Duodenal mucosa (tissue), 2 donors: ENCODE data around the gene DYRK2.

ENCODE experiments used
- H3K27ac ChIP-seq: one replicate; pipeline ENCODE4 v1.7.0; 2013; ENCODE audit warnings: low read depth, low read length
- H3K27me3 ChIP-seq, 2 donors: one replicate each; pipeline ENCODE4 v1.7.0; 2013; ENCODE audit warnings: low read length in 2 of 2, control low read depth in 1 of 2; ENCODE audit not compliant: insufficient read depth in 2 of 2, control insufficient read depth in 1 of 2
- H3K36me3 ChIP-seq, 2 donors: one replicate each; pipeline ENCODE4 v1.7.0; 2013; ENCODE audit warnings: low read length in 2 of 2, control low read depth in 1 of 2; ENCODE audit not compliant: insufficient read depth in 2 of 2, control insufficient read depth in 1 of 2
- H3K4me1 ChIP-seq, 2 donors: one replicate each; pipeline ENCODE4 v1.7.0; 2013; ENCODE audit warnings: low read length in 2 of 2, control low read depth in 1 of 2; ENCODE audit not compliant: insufficient read depth in 2 of 2, control insufficient read depth in 1 of 2
- H3K4me3 ChIP-seq, 2 donors: one replicate each; pipeline ENCODE4 v1.7.0; 2013; ENCODE audit warnings: low read length in 2 of 2, low read depth in 1 of 2
- H3K9ac ChIP-seq, 2 donors: one replicate each; pipeline ENCODE4 v1.7.0; 2013; ENCODE audit warnings: low read length in 2 of 2, low read depth in 1 of 2
- H3K9me3 ChIP-seq, 2 donors: one replicate each; pipeline ENCODE4 v1.7.0; 2013; ENCODE audit warnings: low read length in 2 of 2, control low read depth in 1 of 2; ENCODE audit not compliant: control insufficient read depth in 1 of 2

The DYRK2 gene

GRCh38 chr12:67681105-67681778, 32.7 kb downstream of the DYRK2 start:
- H3K27me3 ChIP-seq: no peaks in the 10 kb centered on the region
- H3K4me1 ChIP-seq: peaks cover 5 to 9% of the 10 kb centered on the region in 2 donors
- H3K4me3 ChIP-seq: no peak overlapping the region
- H3K27ac ChIP-seq: no peak overlapping the region
- no peaks in the 10 kb centered on the region for H3K36me3 ChIP-seq
- H3K9me3 ChIP-seq: no peaks in the 10 kb centered on the region
- no peak overlapping the region for H3K9ac ChIP-seq

GRCh38 chr12:67681941-67682620, 33.5 kb downstream of the DYRK2 start:
- H3K9me3 ChIP-seq: no peaks in the 10 kb centered on the region
- H3K27me3 ChIP-seq: no peaks in the 10 kb centered on the region
- no peak overlapping the region for H3K27ac ChIP-seq
- H3K9ac ChIP-seq: no peak overlapping the region
- H3K36me3 ChIP-seq: no peaks in the 10 kb centered on the region
- no peak overlapping the region for H3K4me3 ChIP-seq
- peaks cover 5 to 9% of the 10 kb centered on the region in 2 donors for H3K4me1 ChIP-seq

- Histone ChIP-seq H3K27ac (no peak overlapping the region), H3K4me3 (no peak overlapping the region), H3K27me3 (no peaks in the 10 kb centered on the region), H3K4me1 (peaks cover 0 to 7% of the 10 kb centered on the region in 2 donors), H3K36me3 (no peaks in the 10 kb centered on the region), H3K9ac (no peak overlapping the region), H3K9me3 (no peaks in the 10 kb centered on the region)
Measured at GRCh38 chr12:67689385-67689784, 40.8 kb downstream of the DYRK2 start.

GRCh38 chr12:67690656-67691055, 42.1 kb downstream of the DYRK2 start:
- H3K4me1 ChIP-seq: peaks cover 0 to 7% of the 10 kb centered on the region in 2 donors
- H3K9me3 ChIP-seq: no peaks in the 10 kb centered on the region
- no peaks in the 10 kb centered on the region for H3K27me3 ChIP-seq
- no peaks in the 10 kb centered on the region for H3K36me3 ChIP-seq
- H3K4me3 ChIP-seq: no peak overlapping the region
- H3K9ac ChIP-seq: no peak overlapping the region
- H3K27ac ChIP-seq: no peak overlapping the region

GRCh38 chr12:67691220-67691619, 42.7 kb downstream of the DYRK2 start:
- H3K4me3 ChIP-seq: no peak overlapping the region
- no peaks in the 10 kb centered on the region for H3K36me3 ChIP-seq
- no peaks in the 10 kb centered on the region for H3K27me3 ChIP-seq
- H3K27ac ChIP-seq: no peak overlapping the region
- H3K4me1 ChIP-seq: peaks cover 0 to 7% of the 10 kb centered on the region in 2 donors
- no peak overlapping the region for H3K9ac ChIP-seq
- H3K9me3 ChIP-seq: no peaks in the 10 kb centered on the region

- H3K9ac ChIP-seq: no peak overlapping the region
- no peak overlapping the region for H3K27ac ChIP-seq
- H3K4me3 ChIP-seq: no peak overlapping the region
- H3K36me3 ChIP-seq: no peaks in the 10 kb centered on the region
- H3K9me3 ChIP-seq: no peaks in the 10 kb centered on the region
- peaks cover 0 to 7% of the 10 kb centered on the region in 2 donors for H3K4me1 ChIP-seq
- no peaks in the 10 kb centered on the region for H3K27me3 ChIP-seq
Measured at GRCh38 chr12:67692135-67692534, 43.6 kb downstream of the DYRK2 start.

GRCh38 chr12:67692966-67693365, 44.4 kb downstream of the DYRK2 start:
- no peak overlapping the region for H3K9ac ChIP-seq
- H3K36me3 ChIP-seq: no peaks in the 10 kb centered on the region

GRCh38 chr12:67693894-67694293, 45.3 kb downstream of the DYRK2 start:
- H3K9me3 ChIP-seq: no peaks in the 10 kb centered on the region
- no peak overlapping the region for H3K27ac ChIP-seq
- H3K27me3 ChIP-seq: no peaks in the 10 kb centered on the region
- no peak overlapping the region for H3K9ac ChIP-seq
- no peak overlapping the region for H3K4me3 ChIP-seq
- H3K4me1 ChIP-seq: peaks cover 0 to 9% of the 10 kb centered on the region in 2 donors
- no peaks in the 10 kb centered on the region for H3K36me3 ChIP-seq

More at GRCh38 chr12:67692966-67693365, 44.4 kb downstream of the DYRK2 start:
- H3K4me3 ChIP-seq: no peak overlapping the region
- no peaks in the 10 kb centered on the region for H3K9me3 ChIP-seq
- no peak overlapping the region for H3K27ac ChIP-seq
- H3K4me1 ChIP-seq: peaks cover 0 to 7% of the 10 kb centered on the region in 2 donors
- no peaks in the 10 kb centered on the region for H3K27me3 ChIP-seq

- Histone ChIP-seq H3K9ac (no peak overlapping the region), H3K9me3 (no peaks in the 10 kb centered on the region), H3K36me3 (no peaks in the 10 kb centered on the region), H3K27me3 (no peaks in the 10 kb centered on the region), H3K27ac (no peak overlapping the region), H3K4me1 (peaks cover 0 to 9% of the 10 kb centered on the region in 2 donors), H3K4me3 (no peak overlapping the region)
Measured at GRCh38 chr12:67694306-67694900, 45.9 kb downstream of the DYRK2 start.

GRCh38 chr12:67695974-67696373, 47.4 kb downstream of the DYRK2 start:
- no peaks in the 10 kb centered on the region for H3K27me3 ChIP-seq
- H3K9me3 ChIP-seq: no peaks in the 10 kb centered on the region
- H3K27ac ChIP-seq: no peak overlapping the region
- H3K36me3 ChIP-seq: no peaks in the 10 kb centered on the region
- no peak overlapping the region for H3K9ac ChIP-seq
- H3K4me1 ChIP-seq: peaks cover 0 to 13% of the 10 kb centered on the region in 2 donors
- H3K4me3 ChIP-seq: no peak overlapping the region
